CD4-positive, CD25-positive, alpha-beta regulatory T cell (primary cell): ENCODE data around the gene RAB43. TPM values are rescaled to one million over a fixed set of nuclear protein-coding genes. Genes with fewer than 3 reads are reported as not detected.
"Not testable (repeated sequence)": the region's sequence is repeated elsewhere in the genome, so short reads cannot be mapped to it uniquely, and the experiment has no call there.

Experiments
- ATAC-seq, 2 donors: fragments of 150-1000 bp; cut with Tn5 transposase; one replicate each; pipeline ENCODE4 v1.10.0; 2021; ENCODE audit warnings: low read depth in 2 of 2, moderate number of reproducible peaks in 2 of 2, moderate library complexity in 1 of 2
- DNase-seq, 3 donors: peaks; one replicate each; pipeline versions ENCODE4 v3.0.0 to v3.0.0-alpha.2; 2012 to 2022; ENCODE audit warnings: mixed read lengths in 1 of 3
- H3K27ac ChIP-seq: one replicate; pipeline ENCODE4 v1.7.0; 2013; ENCODE audit warnings: mild to moderate bottlenecking, low read length; ENCODE audit not compliant: insufficient read depth, poor library complexity, severe bottlenecking
- H3K27me3 ChIP-seq: one replicate; pipeline ENCODE4 v1.7.0; 2013; ENCODE audit warnings: low read length; ENCODE audit not compliant: control insufficient read depth, insufficient read depth
- H3K36me3 ChIP-seq: one replicate; pipeline ENCODE4 v1.7.0; 2013; ENCODE audit warnings: mild to moderate bottlenecking, low read length, moderate library complexity; ENCODE audit not compliant: control insufficient read depth, insufficient read depth
- H3K4me1 ChIP-seq: 2 replicates; pipeline ENCODE4 v1.7.0; 2013; ENCODE audit warnings: mild to moderate bottlenecking, low read length; ENCODE audit not compliant: insufficient read depth, control insufficient read depth, poor library complexity, severe bottlenecking
- H3K4me3 ChIP-seq: one replicate; pipeline ENCODE4 v1.7.0; 2013; ENCODE audit warnings: low read depth, mild to moderate bottlenecking, low read length, moderate library complexity
- H3K9me3 ChIP-seq, 2 experiments: 1 replicate in 1 of 2; 2 replicates in 1 of 2; pipeline ENCODE4 v1.7.0; 2013; ENCODE audit warnings: low read length in 2 of 2, mild to moderate bottlenecking in 1 of 2, moderate library complexity in 1 of 2; ENCODE audit not compliant: control insufficient read depth in 2 of 2
- H3K27ac Mint-ChIP-seq, 3 donors: one replicate each; pipeline ENCODE4 v1.8.0; 2020 to 2022; ENCODE audit warnings: mild to moderate bottlenecking in 3 of 3, mixed read lengths in 3 of 3, moderate library complexity in 2 of 3
- H3K27me3 Mint-ChIP-seq: one replicate; pipeline ENCODE4 v1.8.0; 2022; ENCODE audit warnings: mild to moderate bottlenecking, mixed read lengths
- H3K36me3 Mint-ChIP-seq: one replicate; pipeline ENCODE4 v1.8.0; 2020; ENCODE audit warnings: mixed read lengths
- H3K4me1 Mint-ChIP-seq, 4 donors: one replicate each; pipeline ENCODE4 v1.8.0; 2020 to 2022; ENCODE audit warnings: mixed read lengths in 4 of 4, mild to moderate bottlenecking in 1 of 4
- H3K4me3 Mint-ChIP-seq, 4 donors: one replicate each; pipeline ENCODE4 v1.8.0; 2020 to 2022; ENCODE audit warnings: mild to moderate bottlenecking in 4 of 4, mixed read lengths in 4 of 4, moderate library complexity in 3 of 4
- H3K9me3 Mint-ChIP-seq, 7 donors: one replicate each; pipeline ENCODE4 v1.8.0; 2020 to 2022; ENCODE audit warnings: mixed read lengths in 7 of 7, mild to moderate bottlenecking in 3 of 7, moderate library complexity in 2 of 7
- polyA plus RNA-seq, 4 donors: library from polyadenylated mRNA; unstranded; fragments of 300-500 nt; fragmentation: Illumina TruSeq; gene quantifications; one replicate each; pipeline ENCODE4 v1.2.3, GENCODE V29; 2021
- total RNA-seq: library from RNA; stranded (reverse); gene quantifications from one replicate; pipeline ENCODE4 v1.2.3, GENCODE V29; 2022

RAB43 gene
- total and polyA plus RNA-seq, 5 donors from 2014 or later = 14.5 to 57.2 (median 21.8) TPM

- Histone ChIP-seq H3K36me3 (peaks cover 29% of the 10 kb centered on the region), H3K9me3 (no peaks in the 10 kb centered on the region), H3K4me1 (peaks cover 26% of the 10 kb centered on the region), H3K27ac (peak within 1 kb of the TSS; percentile 98), H3K4me3 (peak within 1 kb of the TSS; percentile 98), H3K27me3 (no peaks in the 10 kb centered on the region)
- Mint-ChIP-seq H3K4me1 (peaks cover 16 to 52% (median 23%) of the 10 kb centered on the region in 4 donors), H3K36me3 (peaks cover 10% of the 10 kb centered on the region), H3K27me3 (peaks cover 5% of the 10 kb centered on the region), H3K9me3 (no peaks in the 10 kb centered on the region), H3K27ac (peak within 1 kb of the TSS; percentile 99 to 100 (median 99)), H3K4me3 (peak within 1 kb of the TSS; percentile 97 to 100 (median 99))
- ATAC-seq (peak; percentile 78 to 79), DNase-seq (peak; percentile 88 to 96 (median 90))
These were observed 39.6 kb upstream of the RAB43 start, which contains the start of gene ISY1 for GRCh38 chr3:129160891-129161859. Gene ISY1 (minus strand): TSS chr3:129161063. CDS start chr3:129160975, 88 bp downstream.

- H3K4me3 Mint-ChIP-seq = no peak overlapping the region
- Histone ChIP-seq H3K4me1 (no peaks in the 10 kb centered on the region), H3K27me3 (no peaks in the 10 kb centered on the region), H3K27ac (no peak overlapping the region), H3K36me3 (peaks cover 39% of the 10 kb centered on the region), H3K9me3 (no peaks in the 10 kb centered on the region), H3K4me3 (no peak overlapping the region)
- H3K36me3 Mint-ChIP-seq = peaks cover 14% of the 10 kb centered on the region
- no peak for ATAC-seq
- no peaks in the 10 kb centered on the region for H3K9me3 Mint-ChIP-seq
- no peak overlapping the region for H3K27ac Mint-ChIP-seq
- H3K4me1 Mint-ChIP-seq = peaks cover 0 to 10% (median 4%) of the 10 kb centered on the region in 4 donors
- DNase-seq = no peak
- no peaks in the 10 kb centered on the region for H3K27me3 Mint-ChIP-seq
These were observed 23.2 kb upstream of the RAB43 start for GRCh38 chr3:129144786-129145185.

DNA sequence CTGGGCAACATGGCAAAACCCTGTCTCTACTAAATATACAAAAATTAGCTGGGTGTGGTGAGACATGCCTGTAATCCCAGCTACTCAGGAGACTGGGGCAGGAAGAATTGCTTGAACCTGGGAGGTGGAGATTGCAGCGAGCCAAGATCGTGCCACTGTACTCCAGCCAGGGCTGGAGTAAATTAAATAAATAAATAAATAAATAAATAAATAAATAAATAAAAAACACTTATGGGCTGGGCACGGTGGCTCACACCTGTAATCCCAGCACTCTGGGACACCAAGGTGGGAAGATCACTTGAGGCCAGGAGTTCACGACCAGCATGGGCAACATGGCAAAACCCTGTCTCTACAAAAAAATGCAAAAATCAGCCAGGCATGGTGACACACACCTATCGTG lies 19.4 kb upstream of the RAB43 start:
- H3K27ac ChIP-seq, H3K4me1 ChIP-seq, ATAC-seq, H3K4me3 Mint-ChIP-seq, H3K27me3 ChIP-seq, H3K4me1 Mint-ChIP-seq, H3K9me3 ChIP-seq, H3K27me3 Mint-ChIP-seq, H3K9me3 Mint-ChIP-seq, DNase-seq, H3K4me3 ChIP-seq: not testable (repeated sequence)
- peaks cover 55% of the 10 kb centered on the region for H3K36me3 ChIP-seq
- Mint-ChIP-seq H3K27ac (peak overlapping the region in 1 of 3 donors; percentile 26), H3K36me3 (peaks cover 10% of the 10 kb centered on the region)

DNA sequence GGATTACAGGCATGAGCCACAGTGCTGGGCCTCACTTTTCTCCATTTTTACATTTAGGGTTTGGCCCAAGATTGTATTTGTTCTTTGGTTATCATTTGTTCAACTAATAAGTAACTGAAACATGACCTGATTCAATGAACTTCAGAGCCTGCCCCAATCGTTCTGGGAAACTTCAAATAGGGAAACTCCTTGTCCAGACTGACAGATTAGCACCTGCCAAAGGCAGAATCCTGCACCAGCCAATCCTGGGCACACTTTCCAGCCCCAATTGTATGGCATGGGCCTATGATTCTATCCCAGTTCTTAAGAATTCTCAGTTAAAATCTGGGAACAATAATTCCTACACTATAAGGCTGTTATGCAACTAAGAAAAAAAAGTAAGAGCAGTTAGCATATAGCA lies 18.3 kb upstream of the RAB43 start:
- Histone ChIP-seq H3K4me1 (no peaks in the 10 kb centered on the region), H3K27me3 (no peaks in the 10 kb centered on the region), H3K36me3 (peaks cover 56% of the 10 kb centered on the region), H3K9me3 (no peaks in the 10 kb centered on the region), H3K4me3 (no peak overlapping the region), H3K27ac (no peak overlapping the region)
- DNase-seq (no peak), ATAC-seq (no peak)
- peaks cover 4% of the 10 kb centered on the region for H3K36me3 Mint-ChIP-seq
- H3K27me3 Mint-ChIP-seq = no peaks in the 10 kb centered on the region
- H3K27ac Mint-ChIP-seq = peak overlapping the region in 1 of 3 donors; percentile 66
- no peak overlapping the region for H3K4me3 Mint-ChIP-seq
- no peaks in the 10 kb centered on the region for H3K4me1 Mint-ChIP-seq
- no peaks in the 10 kb centered on the region for H3K9me3 Mint-ChIP-seq

GRCh38 chr3:129136275-129136674 lies 14.7 kb upstream of the RAB43 start:
- not testable (repeated sequence) for ATAC-seq, DNase-seq, H3K9me3 ChIP-seq, H3K4me3 ChIP-seq, H3K4me3 Mint-ChIP-seq, H3K4me1 ChIP-seq, H3K27me3 Mint-ChIP-seq, H3K27ac ChIP-seq, H3K27me3 ChIP-seq, H3K9me3 Mint-ChIP-seq
- Mint-ChIP-seq H3K4me1 (peaks cover 0 to 18% (median 6%) of the 10 kb centered on the region in 4 donors), H3K36me3 (peaks cover 34% of the 10 kb centered on the region), H3K27ac (peak overlapping the region in 1 of 3 donors; percentile 56)
- peaks cover 67% of the 10 kb centered on the region for H3K36me3 ChIP-seq

DNA sequence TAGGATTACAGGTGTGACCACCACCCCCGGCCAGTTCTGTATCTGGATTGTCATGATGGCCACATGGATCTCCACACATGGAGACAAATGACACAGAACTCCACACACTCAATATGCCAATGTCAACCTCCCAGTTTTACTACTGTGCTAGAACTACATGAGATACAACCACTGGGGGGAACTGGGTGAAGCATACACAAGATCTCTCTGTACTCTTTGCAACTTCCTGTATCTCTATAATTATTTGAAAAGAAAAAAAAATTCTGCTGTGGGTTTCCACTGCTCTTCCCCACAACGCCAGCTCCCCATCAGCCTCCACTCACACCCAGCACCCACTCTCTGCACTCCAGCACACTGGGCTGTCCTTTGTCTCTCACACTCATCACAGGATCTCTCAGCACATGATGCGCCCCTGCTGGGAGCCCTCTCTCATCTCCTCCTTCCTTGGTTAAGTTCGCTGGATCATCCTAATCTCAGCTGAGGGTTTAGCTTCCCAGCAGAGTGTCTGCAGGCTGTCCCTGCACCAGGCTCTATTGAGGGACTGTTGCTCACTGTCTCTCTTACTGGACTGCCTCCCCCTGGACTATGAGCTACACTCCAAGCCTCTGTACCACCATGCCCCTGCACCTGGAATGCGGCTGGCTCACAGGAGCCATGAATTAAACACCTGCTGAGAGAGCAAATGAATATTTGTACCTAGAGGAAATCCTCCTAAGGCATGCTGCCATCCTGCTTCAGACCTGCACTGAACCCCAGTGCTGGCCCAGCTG lies 10.7 kb upstream of the RAB43 start:
- H3K9me3 Mint-ChIP-seq = peaks cover 0 to 1% (median 0%) of the 10 kb centered on the region in 7 donors
- peaks cover 51% of the 10 kb centered on the region for H3K36me3 Mint-ChIP-seq
- H3K4me3 ChIP-seq = no peak overlapping the region
- H3K9me3 ChIP-seq = no peaks in the 10 kb centered on the region
- no peak for ATAC-seq
- H3K27me3 Mint-ChIP-seq = no peaks in the 10 kb centered on the region
- peaks cover 66% of the 10 kb centered on the region for H3K36me3 ChIP-seq
- no peak for DNase-seq
- H3K4me1 ChIP-seq = no peaks in the 10 kb centered on the region
- H3K27me3 ChIP-seq = no peaks in the 10 kb centered on the region
- peaks cover 0 to 18% (median 8%) of the 10 kb centered on the region in 4 donors for H3K4me1 Mint-ChIP-seq
- H3K4me3 Mint-ChIP-seq = peak overlapping the region in 2 of 4 donors; percentile 13 to 30
- H3K27ac Mint-ChIP-seq = peak overlapping the region; percentile 30 to 92 (median 48)
- no peak overlapping the region for H3K27ac ChIP-seq

GRCh38 chr3:129131465-129132088 lies 10.0 kb upstream of the RAB43 start:
- H3K27me3 ChIP-seq = no peaks in the 10 kb centered on the region
- no peaks in the 10 kb centered on the region for H3K4me1 ChIP-seq
- no peak overlapping the region for H3K4me3 ChIP-seq
- ATAC-seq (no peak), DNase-seq (no peak)
- Mint-ChIP-seq H3K4me3 (no peak overlapping the region), H3K9me3 (peaks cover 0 to 1% (median 0%) of the 10 kb centered on the region in 7 donors), H3K27me3 (no peaks in the 10 kb centered on the region), H3K4me1 (peaks cover 0 to 20% (median 10%) of the 10 kb centered on the region in 4 donors), H3K27ac (peak overlapping the region; percentile 29 to 88 (median 55)), H3K36me3 (peaks cover 50% of the 10 kb centered on the region)
- no peak overlapping the region for H3K27ac ChIP-seq
- no peaks in the 10 kb centered on the region for H3K9me3 ChIP-seq
- peaks cover 66% of the 10 kb centered on the region for H3K36me3 ChIP-seq
